SH-SY5Y (cell line): ENCODE results near the gene DAZL.

Experiments used
- GATA2 ChIP-seq: IDR thresholded peaks from 2 replicates; pipeline ENCODE4 v1.6.1; 2011; ENCODE audit warnings: mild to moderate bottlenecking, low read depth, low read length
- GATA3 ChIP-seq: IDR thresholded peaks from 2 replicates; pipeline ENCODE4 v1.6.1; 2011; ENCODE audit warnings: low read depth, mild to moderate bottlenecking, low read length, moderate library complexity

DNA sequence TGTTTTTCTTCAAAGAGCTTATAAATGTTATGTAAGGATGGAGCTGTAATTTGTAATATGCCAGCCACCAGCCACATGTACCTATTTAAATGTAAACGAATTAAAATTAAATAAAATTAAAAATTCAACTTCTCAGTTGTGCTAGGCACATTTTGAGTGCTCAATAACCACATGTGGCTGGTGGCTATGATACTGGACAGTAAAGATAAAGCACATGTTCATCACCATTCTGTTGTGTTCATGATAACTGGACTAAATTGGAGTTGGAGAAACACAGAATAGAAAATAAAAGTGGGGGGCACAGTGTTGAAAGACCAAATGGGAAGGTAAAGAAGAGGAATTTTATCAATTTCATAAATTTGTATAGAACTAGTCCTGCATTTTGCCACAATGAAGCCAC, 49.8 kb upstream of the DAZL start:
- no peak for TF ChIP-seq GATA2
- no peak for TF ChIP-seq GATA3
